Smooth muscle cell (in vitro differentiated cells): ENCODE results near the gene ADARB2. TPM values are rescaled to one million over a fixed set of nuclear protein-coding genes. Genes with fewer than 3 reads are reported as not detected.

Experiments used
- DNase-seq: peaks from one replicate; lab custom pipeline; 2025; ENCODE audit not compliant: unreplicated experiment; lab: John Stamatoyannopoulos, UW
- H2AFZ ChIP-seq: fragments of 200-600 bp; sonication (generic); 2 replicates; pipeline ENCODE4 v1.6.0; 2016; ENCODE audit warnings: antibody characterized with exemption, low read depth, mild to moderate bottlenecking
- H3F3A ChIP-seq: fragments of 200-600 bp; sonication (generic); 2 replicates; pipeline ENCODE4 v1.6.0; 2017; ENCODE audit warnings: antibody characterized with exemption, low read depth
- H3K27ac ChIP-seq: fragments of 200-600 bp; sonication (generic); 2 replicates; pipeline ENCODE4 v1.5.1; 2016; ENCODE audit warnings: low read depth, mild to moderate bottlenecking
- H3K27me3 ChIP-seq: fragments of 200-600 bp; sonication (generic); 2 replicates; pipeline ENCODE4 v1.6.1; 2016; ENCODE audit warnings: low read depth, mild to moderate bottlenecking
- H3K36me3 ChIP-seq: fragments of 200-600 bp; sonication (generic); 2 replicates; pipeline ENCODE4 v1.5.1; 2016; ENCODE audit warnings: low read depth
- H3K4me1 ChIP-seq: fragments of 200-600 bp; sonication (generic); 2 replicates; pipeline ENCODE4 v1.5.1; 2016; ENCODE audit warnings: low read depth
- H3K4me2 ChIP-seq: fragments of 200-600 bp; sonication (generic); 2 replicates; pipeline ENCODE4 v1.6.0; 2016; ENCODE audit warnings: mild to moderate bottlenecking
- H3K4me3 ChIP-seq: fragments of 200-600 bp; sonication (generic); 2 replicates; pipeline ENCODE4 v1.5.1; 2016; ENCODE audit warnings: mild to moderate bottlenecking
- H3K79me2 ChIP-seq: fragments of 200-600 bp; sonication (generic); 2 replicates; pipeline ENCODE4 v1.6.0; 2016; ENCODE audit warnings: low read depth, mild to moderate bottlenecking
- H3K9ac ChIP-seq: fragments of 200-600 bp; sonication (generic); 2 replicates; pipeline ENCODE4 v1.6.0; 2016; ENCODE audit warnings: low read depth
- H3K9me3 ChIP-seq: fragments of 200-600 bp; sonication (generic); replicated peaks from 2 replicates; pipeline ENCODE4 v1.5.1; 2016; ENCODE audit warnings: low read depth
- H4K20me1 ChIP-seq: fragments of 200-600 bp; sonication (generic); 2 replicates; pipeline ENCODE4 v1.6.0; 2016; ENCODE audit warnings: low read depth
- CTCF ChIP-seq: fragments of 200-600 bp; sonication (generic); IDR thresholded peaks from 2 replicates; pipeline ENCODE4 v1.5.1; 2017; ENCODE audit warnings: borderline replicate concordance, mild to moderate bottlenecking, antibody characterized with exemption; ENCODE audit not compliant: insufficient read depth, poor library complexity, severe bottlenecking
- WGBS: methylation state at CpG from one replicate; pipeline ENCODE4 v1.1.7; 2016; ENCODE audit warnings: low lambda C conversion rate; 5-methylcytosine and 5-hydroxymethylcytosine counted together
- polyA plus RNA-seq: library from polyadenylated mRNA; unstranded; fragments of >200 nt; fragmentation: Nextera tagmentation; extraction: Ambion mirVana; gene quantifications from 2 replicates; pipeline ENCODE4 v1.2.1, GENCODE V29; 2016
- total RNA-seq: library from RNA; depleted of rRNA; stranded (reverse); fragments of >200 nt; gene quantifications from 2 replicates; pipeline ENCODE4 v1.2.3, GENCODE V29; 2014

ADARB2 gene
- total and polyA plus RNA-seq, 2 experiments from 2014 or later: 0.13 to 0.39 TPM

- no peaks in the 10 kb centered on the region for H3K9me3 ChIP-seq
- no peak for DNase-seq
- 95% methylated on average over 10 of the region's 10 CpGs for whole genome bisulfite sequencing
Measured at GRCh38 chr10:1203704-1204103, 533.6 kb downstream of the ADARB2 start.

GRCh38 chr10:1203216-1203615 lies 534.1 kb downstream of the ADARB2 start:
- no peak for DNase-seq
- Histone ChIP-seq H4K20me1 (no peaks in the 10 kb centered on the region), H3K9ac (no peak overlapping the region), H3K27ac (no peak overlapping the region), H3K36me3 (no peaks in the 10 kb centered on the region), H3K4me2 (no peak overlapping the region), H3F3A (no peaks in the 10 kb centered on the region), H3K4me1 (no peaks in the 10 kb centered on the region), H3K9me3 (no peaks in the 10 kb centered on the region), H3K79me2 (no peaks in the 10 kb centered on the region), H3K4me3 (no peak overlapping the region), H2AFZ (no peak overlapping the region), H3K27me3 (no peaks in the 10 kb centered on the region)
- no peak for TF ChIP-seq CTCF
- WGBS: 82% methylated on average over 13 of the region's 13 CpGs

More at GRCh38 chr10:1203704-1204103, 533.6 kb downstream of the ADARB2 start:
- H4K20me1 ChIP-seq: no peaks in the 10 kb centered on the region
- H3K36me3 ChIP-seq: no peaks in the 10 kb centered on the region
- H2AFZ ChIP-seq: no peak overlapping the region
- H3K4me3 ChIP-seq: no peak overlapping the region
- no peaks in the 10 kb centered on the region for H3K27me3 ChIP-seq
- no peak overlapping the region for H3K27ac ChIP-seq
- TF ChIP-seq CTCF: no peak
- no peaks in the 10 kb centered on the region for H3K4me1 ChIP-seq
- H3F3A ChIP-seq: no peaks in the 10 kb centered on the region
- H3K4me2 ChIP-seq: no peak overlapping the region
- no peaks in the 10 kb centered on the region for H3K79me2 ChIP-seq
- no peak overlapping the region for H3K9ac ChIP-seq

GRCh38 chr10:1202343-1202742 lies 535.0 kb downstream of the ADARB2 start:
- Histone ChIP-seq H3K27me3 (peaks cover 3% of the 10 kb centered on the region), H3K27ac (no peak overlapping the region), H3K4me2 (no peak overlapping the region), H3K4me3 (no peak overlapping the region), H3F3A (no peaks in the 10 kb centered on the region), H3K79me2 (no peaks in the 10 kb centered on the region), H3K4me1 (no peaks in the 10 kb centered on the region), H3K9me3 (no peaks in the 10 kb centered on the region), H2AFZ (no peak overlapping the region), H3K9ac (no peak overlapping the region), H3K36me3 (no peaks in the 10 kb centered on the region), H4K20me1 (no peaks in the 10 kb centered on the region)
- no peak for TF ChIP-seq CTCF
- no peak for DNase-seq
- WGBS: 78% methylated on average over 11 of the region's 11 CpGs
